Islet of Langerhans (tissue), 1 donor: ENCODE measurements around the gene BMP2K.
"Not testable (repeated sequence)": the region's sequence is repeated elsewhere in the genome, so short reads cannot be mapped to it uniquely, and the experiment has no call there.

Source experiments
- FAIRE-seq: peaks from one replicate; lab custom pipeline; 2011; peaks lifted over from hg19 to GRCh38; lab: Jason Lieb, UNC

Gene BMP2K

DNA sequence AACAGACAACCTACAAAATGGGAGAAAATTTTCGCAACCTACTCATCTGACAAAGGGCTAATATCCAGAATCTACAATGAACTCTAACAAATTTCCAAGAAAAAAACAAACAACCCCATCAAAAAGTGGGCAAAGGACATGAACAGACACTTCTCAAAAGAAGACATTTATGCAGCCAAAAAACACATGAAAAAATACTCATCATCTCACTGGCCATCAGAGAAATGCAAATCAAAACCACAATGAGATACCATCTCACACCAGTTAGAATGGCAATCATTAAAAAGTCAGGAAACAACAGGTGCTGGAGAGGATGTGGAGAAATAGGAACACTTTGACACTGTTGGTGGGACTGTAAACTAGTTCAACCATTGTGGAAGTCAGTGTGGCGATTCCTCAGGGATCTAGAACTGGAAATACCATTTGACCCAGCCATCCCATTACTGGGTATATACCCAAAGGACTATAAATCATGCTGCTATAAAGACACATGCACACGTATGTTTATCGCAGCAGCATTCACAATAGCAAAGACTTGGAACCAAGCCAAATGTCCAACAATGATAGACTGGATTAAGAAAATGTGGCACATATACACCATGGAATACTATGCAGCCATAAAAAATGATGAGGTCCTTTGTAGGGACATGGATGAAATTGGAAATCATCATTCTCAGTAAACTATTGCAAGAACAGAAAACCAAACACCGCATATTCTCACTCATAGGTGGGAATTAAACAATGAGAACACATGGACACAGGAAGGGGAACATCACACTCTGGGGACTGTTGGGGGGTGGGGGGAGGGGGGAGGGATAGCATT is 19.7 kb downstream of the BMP2K start:
- not testable (repeated sequence) for FAIRE-seq

DNA sequence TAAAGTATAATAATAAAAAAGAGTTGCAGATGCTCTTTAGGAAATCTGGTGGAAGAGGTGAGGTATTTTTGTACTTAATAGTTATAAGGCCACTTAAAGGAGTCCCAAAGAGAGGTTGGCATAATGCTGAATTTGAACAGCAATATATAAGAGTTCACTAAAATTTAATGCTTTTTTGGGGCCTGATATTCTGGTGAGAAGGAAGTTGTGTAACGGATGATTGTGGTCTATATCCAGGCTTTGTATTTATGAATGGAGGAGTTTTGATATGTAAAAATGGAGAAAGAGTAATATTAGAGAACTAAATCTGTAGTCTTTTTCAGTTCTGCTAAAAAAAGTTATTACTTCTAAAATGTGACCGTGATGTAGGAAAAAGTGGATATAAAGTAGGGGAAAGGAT is 20.4 kb downstream of the BMP2K start:
- FAIRE-seq = no peak

DNA sequence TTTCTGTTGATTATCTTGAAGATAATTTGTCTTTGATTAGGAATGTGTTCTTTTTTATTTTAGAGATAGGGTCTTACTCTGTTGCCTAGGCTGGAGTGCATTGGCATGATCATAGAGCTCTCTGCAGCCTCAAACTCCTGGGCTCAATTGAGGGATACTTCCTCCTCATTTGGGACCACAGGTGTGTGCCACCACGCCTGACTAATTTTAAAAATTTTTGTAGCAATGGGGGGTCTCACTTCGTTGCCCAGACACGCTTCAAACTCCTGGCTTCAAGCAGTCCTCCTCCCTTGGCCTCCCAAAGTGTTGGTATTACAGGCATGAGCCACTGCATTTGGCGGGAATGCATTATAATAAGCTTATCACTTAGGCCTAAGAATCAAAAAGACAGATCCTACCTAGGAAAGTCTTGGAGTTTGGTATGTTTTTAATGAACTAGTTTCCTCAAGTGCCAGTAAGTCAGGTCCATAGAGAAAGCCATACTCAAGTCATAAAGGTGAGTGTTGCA is 21.7 kb downstream of the BMP2K start:
- no peak for FAIRE-seq

DNA sequence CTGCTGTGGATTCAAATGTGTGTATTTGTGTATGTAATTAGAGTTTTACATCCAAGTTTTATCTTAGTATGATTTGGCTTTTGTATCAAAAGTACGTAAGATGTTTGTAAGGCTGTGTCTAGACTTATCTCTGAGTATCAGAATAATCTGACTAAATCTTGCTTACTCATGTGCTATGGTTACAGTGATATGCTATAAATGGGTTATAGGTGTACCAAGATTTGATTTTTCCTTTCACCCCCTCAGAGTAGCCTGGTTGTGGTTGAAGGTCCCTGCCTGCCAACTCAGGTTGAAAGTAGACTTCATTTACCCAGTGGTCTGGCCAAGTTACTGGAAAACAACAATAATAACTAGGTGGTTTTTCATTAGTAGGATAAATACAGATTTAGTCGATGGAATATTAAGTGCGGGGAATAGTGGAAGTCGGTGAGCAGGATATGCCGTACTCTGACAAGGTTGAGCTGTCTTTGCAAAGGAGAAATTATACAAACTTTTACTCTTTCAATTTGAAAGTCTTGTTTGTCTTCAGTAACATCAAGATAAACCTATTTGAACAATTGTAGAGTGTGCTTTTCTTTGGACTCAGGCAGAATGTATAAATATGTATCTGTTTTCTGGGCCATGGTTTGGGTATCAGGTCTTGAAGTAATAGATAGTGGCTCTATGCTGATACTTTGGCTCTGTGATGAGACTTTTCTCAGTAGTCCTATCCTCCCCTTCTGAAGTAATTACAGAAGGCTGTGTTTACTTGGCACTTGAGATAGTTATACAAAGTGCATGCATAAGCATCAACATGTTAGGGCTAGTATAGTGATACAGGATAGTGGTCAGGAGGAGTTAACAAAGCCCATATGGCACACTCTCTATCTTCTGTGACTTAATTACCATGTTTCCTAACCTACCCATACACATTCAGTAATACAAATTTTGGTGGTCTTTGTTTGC is 23.7 kb downstream of the BMP2K start:
- no peak for FAIRE-seq

DNA sequence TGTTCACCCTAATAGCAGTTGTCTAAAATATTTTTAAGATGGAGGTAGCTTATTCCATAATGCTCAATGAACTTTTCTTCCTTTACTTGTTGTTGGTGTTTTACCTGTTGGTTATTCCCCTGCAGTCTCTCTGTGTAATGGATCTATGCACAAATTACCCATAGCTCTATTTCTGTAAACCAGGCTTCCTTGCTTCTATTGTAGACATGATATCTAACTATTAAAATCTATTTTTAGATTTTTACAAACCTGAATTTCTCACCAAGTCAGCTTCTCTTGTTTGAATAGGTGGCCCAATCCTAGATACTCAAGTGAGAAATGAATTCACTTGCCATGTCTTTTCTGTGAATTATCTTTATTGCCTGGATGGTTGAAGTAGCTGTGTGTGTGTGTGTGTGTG is 24.8 kb downstream of the BMP2K start:
- no peak for FAIRE-seq

DNA sequence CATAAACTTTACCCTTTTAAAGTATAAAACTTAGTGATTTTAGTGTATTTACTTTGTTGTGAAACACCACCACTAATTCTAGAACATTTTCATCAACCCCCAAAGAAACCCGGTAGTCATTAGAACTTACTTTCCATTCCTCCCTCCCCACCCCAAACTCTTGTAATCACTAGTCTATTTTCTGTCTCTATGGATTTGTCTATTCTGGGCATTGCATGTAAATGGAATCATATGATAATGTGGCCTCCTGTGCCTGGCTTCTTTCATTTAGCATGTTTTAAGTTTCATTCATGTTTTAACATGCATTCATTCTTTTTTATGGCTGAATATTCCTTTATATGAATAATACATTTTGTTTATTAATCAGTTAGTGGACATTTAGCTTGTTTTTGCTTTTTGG is 27.8 kb downstream of the BMP2K start:
- no peak for FAIRE-seq

DNA sequence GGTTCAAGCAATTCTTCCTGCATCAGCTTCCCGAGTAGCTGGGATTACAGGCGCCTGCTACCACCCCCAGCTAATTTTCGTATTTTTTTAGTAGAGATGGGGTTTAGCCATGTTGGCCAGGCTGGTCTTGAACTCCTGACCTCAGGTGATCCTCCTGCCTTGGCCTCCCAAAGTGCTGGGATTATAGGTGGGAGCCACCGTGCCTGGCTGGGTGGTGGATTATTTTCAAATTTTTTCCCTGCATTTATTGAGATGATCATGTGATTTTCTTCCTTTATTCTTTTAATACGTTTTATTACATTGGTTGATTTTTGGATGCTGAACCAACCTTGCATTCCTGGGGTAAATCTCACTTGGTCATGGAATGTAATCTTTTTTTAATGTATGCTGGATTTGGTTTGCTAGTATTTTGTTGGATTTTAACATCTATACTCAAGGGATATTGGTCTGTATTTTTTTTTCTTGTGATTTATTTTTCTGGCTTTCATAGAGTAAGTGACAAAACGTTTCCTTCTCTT is 30.9 kb downstream of the BMP2K start:
- no peak for FAIRE-seq

DNA sequence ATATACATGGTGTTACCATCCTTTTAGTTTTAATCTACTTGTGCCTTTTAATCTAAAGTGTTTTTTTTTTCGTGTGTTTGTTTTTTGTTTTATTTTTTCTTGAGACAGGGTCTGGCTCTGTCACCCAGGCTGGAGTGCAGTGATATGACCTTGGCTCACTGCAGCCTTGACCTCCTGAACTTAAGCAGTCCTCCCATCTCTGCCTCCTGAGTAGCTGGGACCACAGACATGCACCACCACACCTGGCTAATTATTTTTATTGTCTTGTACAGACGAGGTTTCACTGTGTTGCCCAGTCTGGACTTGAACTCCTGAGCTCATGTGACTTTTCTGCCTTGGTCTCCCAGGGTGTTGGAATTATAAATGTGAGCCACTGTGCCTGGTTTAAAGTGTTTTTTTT is 33.1 kb downstream of the BMP2K start:
- FAIRE-seq = no peak

DNA sequence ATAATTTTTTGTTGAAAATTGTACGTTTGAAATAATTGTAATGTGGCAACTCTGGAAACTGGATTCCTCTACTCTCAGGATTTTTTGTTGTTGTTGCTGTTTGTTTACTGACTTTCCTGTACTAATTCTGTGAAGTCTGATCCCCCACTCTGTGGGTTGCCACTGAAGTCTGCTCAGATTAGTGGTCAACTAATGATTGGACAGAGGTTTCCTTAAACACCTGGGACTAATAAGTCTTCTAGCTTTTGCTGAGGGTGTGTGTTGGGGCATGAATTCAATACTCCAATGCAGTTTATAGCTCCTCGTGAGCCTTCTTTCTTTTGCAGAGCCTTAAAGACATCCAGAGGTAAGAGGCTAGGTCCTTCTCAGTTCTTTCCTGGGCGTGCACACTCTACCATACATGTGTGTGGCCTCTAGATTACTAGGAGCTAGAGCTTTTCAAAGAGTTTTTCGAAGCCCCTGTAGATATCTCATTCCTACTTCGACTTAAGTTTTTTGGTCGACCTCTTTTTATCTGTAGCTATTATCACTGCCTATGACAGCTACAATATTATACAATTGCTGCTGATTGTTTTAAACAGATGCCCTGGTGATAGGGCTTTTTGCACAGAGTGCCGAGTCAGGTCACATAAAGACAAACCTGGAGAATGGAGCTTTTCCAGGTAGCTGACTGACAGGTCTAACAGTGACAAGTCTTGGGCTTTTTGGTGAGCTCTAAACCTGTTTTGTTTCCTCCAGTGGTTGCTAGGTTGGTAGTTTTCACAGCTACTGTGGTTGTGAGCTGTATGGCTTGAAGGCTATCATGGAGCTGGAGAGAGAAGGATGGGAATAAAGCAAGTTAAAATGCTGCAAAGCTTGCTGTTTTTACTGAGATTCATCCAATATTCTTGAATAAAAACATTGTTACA is 34.0 kb downstream of the BMP2K start:
- FAIRE-seq = no peak

DNA sequence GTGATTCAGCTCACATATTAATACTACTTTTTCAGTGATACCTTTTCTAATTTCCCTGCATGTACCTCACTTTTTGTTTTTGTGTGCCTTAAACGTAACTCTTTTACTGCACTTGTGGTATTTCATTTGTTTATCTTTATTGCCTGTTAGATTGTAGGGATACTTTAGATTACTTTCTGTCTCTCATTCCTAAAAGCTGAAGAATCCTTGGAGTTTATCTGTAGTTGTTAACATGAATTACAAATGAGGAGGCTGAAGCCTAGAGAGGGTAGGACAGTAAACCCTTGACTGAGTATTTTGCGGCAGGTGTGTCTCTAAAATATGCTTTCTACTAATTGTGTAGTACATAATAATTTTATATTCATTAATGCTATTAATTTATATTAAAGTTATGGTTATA is 34.9 kb downstream of the BMP2K start:
- FAIRE-seq = no peak

DNA sequence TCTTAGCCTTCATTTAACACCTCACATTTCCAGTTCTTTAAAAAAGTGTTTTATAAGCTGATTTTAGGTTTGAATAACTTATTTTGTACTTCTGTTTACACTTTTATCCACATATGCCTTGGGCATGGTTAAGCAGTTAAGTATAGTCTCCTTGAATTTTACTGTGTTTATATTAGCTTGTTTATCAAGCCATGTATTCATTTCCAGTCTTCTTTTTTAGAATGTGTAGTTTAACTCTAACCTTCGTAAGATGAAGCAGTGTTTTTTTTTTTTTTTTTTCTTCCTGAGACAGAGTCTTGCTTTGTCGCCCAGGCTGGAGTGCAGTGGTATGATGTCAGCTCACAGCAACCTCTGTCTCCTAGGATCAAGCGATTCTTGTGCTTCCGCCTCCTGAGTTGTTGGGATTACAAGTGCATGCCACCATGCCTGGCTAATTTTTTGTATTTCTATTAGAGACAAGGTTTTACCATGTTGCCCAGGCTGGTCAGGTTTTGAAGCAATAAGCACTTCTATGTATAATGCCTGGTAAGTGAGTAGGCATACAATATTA is 42.5 kb downstream of the BMP2K start:
- FAIRE-seq = no peak

DNA sequence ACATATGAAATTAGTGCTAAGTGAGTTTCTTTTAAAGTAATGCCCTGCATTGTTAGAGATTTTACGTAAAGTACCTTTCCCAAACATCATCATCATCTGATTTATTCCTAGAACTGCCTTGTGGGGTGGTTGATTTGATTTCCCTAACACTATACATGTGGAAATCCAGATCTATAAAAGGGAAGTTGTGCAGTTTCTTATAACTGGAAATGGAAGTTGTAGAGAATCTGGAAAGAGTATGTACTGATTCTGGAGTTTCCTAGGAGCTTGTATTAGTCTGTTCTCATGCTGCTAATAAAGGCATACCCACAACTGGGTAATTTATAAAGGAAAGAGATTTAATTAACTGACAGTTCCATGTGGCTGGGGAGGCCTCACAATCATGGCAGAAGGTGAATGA is 47.9 kb downstream of the BMP2K start:
- FAIRE-seq = no peak

DNA sequence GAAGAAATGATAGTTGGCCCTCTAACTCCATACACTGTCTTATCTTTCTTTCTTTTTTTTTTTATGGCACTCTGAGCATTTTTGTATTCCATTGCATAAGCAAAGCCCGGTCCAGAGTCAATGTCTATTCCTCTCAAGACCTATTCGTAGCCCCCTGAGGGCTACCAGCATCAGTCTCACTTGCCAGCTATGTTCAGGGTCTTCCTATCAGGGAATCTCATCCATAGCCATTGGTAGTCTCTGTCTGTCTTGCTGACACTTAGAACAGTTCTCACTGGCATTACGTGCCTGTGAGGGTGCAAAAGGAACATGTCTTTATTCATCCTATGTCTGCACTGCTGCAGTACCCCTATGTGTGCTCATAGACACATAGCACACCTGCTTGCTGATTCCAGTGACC is 51.0 kb downstream of the BMP2K start:
- no peak for FAIRE-seq

DNA sequence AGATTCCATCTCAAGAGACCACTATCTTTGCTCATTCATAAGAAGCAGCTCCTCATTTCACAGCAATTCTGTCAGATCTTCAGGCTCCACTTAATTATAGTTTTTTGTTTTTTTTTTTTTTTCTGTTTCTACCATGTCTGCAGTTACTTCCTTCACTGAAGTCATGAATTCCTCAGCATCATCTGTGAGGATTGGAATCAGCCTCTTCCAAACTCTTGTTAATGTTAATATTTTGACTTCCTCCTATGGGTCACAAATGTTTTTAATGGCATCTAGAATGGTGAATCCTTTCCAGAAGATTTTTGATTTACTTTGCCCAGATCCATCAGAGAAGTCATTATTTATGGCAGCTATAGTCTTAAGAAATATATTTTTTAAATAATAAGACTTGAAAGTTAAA is 53.1 kb downstream of the BMP2K start:
- FAIRE-seq = no peak

DNA sequence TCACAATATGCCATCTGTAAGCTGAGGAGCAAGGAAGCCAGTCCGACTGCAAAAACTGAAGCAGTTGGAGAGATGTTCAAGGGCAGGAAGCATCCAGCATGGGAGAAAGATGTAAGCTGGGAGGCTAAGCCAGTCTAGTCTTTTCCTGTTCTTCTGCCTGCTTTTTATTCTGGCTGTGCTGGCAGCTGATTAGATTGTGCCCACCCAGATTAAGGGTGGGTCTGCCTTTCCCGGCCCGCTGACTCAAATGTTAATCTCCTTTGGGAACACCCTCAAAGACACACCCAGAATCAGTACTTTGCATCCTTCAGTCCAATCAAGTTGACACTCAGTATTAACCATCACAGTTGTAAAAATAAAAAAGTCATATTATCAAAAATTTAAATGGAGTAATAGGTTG is 63.5 kb downstream of the BMP2K start:
- FAIRE-seq = not testable (repeated sequence)

DNA sequence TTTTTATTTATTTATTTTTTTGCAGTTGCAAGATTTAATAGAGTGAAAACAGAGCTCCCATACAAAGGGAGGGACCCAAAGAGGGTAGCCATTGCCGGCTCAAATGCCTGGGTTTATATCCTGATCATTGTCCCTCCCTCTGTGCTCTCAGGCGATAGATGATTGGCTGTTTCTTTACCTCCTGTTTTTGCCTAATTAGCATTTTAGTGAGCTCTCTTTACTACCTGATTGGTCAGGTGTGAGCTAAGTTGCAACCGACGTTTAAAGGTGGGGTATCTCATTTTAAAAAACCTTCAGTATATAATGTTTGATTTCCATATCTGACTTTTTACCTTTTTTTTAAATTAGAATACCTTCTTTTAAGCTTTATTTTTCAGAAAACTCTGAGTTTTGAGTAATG is 64.1 kb downstream of the BMP2K start:
- not testable (repeated sequence) for FAIRE-seq

DNA sequence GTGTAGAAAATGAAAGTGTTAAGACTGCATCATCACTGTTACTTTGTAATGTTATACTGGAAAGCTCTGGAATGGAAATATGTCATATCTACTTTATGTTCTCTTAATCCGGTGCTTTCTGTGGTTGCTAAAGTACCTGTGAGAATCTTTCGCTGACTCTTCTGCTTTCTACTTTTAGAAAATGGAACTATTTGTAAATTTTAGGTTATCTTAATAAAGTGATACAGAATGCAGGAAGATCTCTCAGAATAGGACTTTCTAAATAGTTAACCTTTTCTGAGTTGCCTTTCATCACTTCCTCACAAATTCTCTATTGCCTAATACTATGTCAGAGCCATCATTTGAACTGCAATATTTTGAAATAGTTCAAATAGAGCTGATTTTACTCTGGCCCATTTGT is 69.3 kb downstream of the BMP2K start:
- FAIRE-seq = no peak

DNA sequence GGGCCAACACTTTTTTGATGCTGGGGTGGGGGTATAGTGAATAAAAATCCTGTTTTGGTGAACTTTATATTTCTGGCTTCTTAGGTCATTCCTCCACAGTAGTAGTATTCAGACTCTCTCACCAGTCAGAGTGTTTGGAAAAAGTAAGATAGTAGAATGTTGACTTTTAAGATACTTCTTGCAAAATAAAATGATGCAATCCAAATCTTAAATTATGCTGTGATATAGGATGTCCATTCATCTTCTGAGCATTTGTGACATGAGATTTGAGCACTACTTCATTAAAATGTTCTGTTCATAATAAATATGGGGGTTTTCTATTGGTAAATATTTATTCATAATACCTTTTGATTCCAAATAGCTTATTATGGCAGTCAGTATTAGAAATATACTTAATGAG is 70.1 kb downstream of the BMP2K start:
- no peak for FAIRE-seq

DNA sequence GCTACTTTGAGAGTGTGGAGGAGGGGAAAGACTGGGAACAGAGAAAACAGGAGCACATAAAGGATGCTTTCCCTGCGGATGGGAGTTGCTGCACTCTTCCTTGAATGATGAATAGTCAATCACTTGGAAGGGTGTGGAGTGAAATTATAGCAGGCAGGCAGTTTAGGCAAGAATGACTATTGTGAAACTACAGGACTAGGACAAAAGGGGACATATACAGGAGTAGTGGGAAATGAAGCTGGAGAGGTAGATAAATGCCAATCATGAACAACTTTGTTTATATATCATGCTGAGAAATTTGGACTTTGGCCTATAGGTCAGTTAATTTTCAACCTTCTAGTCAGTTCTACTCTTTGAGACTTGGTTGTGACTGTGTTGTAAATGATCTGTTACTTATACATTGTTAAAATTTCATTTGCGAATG is 86.2 kb downstream of the BMP2K start:
- FAIRE-seq = no peak

DNA sequence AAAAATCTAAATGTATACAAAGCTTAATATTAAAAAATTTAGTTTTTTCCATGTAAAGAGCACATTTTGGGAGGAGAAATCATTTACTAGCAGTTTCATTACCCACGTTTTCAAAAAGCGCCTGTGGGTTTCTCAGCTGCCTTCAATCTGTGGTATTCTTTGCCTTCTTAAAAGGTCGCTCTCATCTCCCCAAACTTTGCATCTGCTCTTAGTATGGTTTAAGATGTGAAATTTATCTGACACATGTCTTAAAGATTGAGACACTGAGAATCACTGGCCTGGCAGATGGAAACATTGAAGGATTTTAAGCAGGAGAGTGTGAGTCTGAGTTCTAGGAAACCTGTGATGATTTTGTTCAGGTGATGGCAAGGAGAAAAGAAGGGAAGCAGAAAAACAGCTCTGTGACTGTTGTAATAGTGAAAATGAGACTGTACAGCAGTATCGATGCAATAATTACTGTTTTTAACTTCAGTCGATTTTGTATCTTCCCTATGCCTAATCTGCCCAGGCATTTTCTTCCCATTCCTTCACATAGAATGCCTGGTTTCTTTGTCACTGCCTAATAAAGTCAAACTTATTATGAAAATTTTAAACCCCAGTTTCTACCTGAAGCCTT is 87.2 kb downstream of the BMP2K start:
- no peak for FAIRE-seq

DNA sequence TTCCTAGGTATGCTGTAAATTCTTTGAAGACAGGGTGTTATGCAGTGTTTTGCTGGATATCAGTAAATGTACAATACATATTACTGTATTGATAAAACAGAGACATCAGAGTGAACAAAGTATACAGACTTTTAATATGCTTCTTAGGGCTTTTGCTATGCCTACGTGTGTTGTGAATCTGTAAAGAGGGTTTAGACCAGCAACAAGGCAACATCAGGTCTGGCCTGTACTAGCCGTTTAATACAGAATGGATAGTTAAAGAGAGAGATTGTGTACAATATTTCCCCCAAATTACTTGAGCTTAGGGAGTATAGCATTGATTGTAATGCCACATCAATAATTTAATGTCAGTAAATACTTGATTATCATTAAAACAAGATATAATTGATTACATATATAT is 87.8 kb downstream of the BMP2K start:
- no peak for FAIRE-seq
